GM18861 (cell line): ENCODE results near the gene BANP.
"Not testable (repeated sequence)": the region's sequence is repeated elsewhere in the genome, so short reads cannot be mapped to it uniquely, and the experiment has no call there.

Source experiments
- ATAC-seq: cut with Tn5 transposase; IDR thresholded peaks from one replicate; pipeline ENCODE4 v1.9.1; 2021; ENCODE audit not compliant: unreplicated experiment

Gene BANP

GRCh38 chr16:88098731-88099562, 147.7 kb downstream of the BANP start:
- ATAC-seq, result not testable (repeated sequence)

GRCh38 chr16:88099563-88099890, 148.3 kb downstream of the BANP start:
- no peak for ATAC-seq

DNA sequence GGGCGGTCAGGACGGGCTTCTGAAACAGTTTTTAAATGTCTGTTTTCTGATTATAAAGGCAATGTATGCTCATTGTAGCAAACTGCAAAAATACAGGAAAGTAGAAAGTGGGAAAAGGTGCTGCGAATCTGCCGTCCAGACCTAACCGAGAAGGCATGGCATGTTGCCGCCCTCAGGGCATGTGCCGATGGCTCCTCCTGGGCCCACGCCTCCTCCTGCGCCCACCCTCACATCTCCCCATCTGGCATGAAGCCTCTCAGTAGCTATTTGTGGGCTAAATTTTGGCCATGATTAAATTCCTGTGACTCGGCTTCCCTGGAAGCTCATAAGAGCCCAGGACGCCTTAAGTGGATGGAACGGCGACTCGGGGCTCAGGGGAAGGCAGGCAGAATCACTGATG, 148.7 kb downstream of the BANP start:
- ATAC-seq, result not testable (repeated sequence)

DNA sequence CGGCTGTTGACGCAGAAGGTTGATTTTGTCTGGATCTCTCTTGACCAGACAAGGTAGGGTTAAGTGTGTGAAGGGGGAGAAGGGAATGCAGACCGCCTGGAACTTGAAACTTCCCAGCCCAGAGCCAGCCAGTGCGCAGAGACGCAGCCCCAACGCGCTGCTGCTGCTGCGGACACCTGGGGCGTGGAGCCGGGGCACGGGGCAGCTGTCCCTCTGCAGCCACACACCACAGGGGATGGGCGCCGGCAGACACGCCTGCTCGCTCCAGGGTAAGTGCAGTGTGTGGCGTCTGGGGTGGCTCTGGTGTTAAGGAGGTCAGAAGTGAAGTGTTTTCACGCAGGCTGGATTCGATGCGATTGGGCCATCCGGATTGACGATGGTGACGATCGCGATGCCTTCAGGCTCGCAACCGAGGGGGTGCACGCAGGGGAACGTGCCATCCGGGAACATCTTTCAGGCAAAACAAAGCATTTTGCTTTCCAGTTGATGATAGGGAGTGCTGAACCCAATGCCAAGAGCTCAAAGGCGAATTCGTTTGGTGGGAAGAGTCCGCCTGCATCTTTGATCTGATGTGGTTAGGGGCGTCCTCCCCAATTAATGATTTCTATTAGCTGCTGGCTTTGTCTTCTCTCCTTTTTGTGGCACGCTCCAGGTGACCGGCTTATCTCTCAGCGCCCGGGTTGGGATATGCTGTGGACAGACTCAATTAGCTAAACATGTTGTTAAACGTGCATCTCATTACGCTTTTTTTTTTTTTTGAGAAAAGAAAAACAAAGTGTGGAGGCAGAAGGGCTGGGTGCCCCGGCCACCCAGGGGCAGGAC, 149.8 kb downstream of the BANP start:
- ATAC-seq, result not testable (repeated sequence)

DNA sequence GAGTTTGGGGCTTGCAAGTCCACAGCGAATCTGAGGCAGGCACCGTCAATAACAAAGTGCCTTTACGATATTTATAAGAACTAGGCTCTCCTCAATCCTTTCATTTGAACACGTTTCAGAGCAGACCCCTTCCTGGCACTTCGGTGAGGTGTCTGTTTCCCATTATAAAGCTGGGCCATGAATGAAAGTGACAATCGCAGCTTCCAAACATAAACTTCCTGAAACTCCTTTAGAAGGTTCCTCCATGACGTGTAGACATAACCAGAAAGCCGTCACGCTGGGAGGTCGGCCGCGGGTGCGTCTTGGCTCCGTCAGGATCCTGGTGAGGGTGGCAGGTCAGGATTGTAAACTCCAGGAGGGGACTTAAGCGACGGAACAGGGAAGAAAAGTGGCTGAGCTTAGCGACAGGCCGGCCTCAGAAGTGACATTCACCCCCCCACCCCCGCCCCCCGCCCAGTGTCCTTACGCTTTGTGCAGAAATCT, 150.4 kb downstream of the BANP start:
- ATAC-seq, result not testable (repeated sequence)

DNA sequence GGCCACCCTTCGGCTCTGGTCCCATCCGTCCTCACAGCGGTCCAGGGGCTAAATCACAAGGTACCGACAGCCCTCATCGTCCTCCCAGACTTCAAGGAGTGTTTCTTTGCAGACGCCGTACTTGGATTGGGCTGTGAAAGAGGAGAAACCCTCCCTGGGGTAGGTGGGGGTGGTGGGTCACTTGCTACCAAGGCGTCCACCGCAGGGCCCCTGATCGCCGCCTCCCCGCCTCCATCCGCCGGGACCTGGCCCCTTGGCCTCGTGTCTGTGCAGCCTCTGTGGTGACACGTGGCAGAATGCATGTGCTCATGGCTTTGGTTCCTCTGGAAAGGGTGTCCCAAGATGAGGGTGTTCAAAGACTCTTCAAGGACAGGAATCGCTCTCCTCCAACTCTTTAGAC, 151.4 kb downstream of the BANP start:
- no peak for ATAC-seq

DNA sequence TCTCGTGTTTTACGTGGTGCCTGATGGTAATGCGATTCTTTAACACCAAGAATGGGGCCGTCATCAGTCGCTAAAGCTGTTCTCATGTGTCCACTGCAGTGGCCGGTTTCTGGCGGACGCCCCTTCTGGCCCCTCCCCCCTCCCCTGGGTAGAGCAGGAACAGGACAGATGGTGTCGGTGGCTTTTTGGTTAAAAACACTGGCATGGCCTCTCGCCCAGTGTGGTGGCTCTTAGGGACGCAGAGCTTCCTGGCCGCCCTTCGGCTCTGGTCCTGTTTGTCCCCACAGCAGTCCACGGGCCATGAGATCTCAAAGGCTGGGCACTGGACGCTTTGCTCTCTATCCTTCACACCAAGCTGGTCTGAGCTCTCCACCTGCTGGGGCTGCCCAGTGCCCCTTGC, 151.8 kb downstream of the BANP start:
- ATAC-seq, result no peak

- no peak for ATAC-seq
Observed at GRCh38 chr16:88103581-88104188, 152.5 kb downstream of the BANP start.

DNA sequence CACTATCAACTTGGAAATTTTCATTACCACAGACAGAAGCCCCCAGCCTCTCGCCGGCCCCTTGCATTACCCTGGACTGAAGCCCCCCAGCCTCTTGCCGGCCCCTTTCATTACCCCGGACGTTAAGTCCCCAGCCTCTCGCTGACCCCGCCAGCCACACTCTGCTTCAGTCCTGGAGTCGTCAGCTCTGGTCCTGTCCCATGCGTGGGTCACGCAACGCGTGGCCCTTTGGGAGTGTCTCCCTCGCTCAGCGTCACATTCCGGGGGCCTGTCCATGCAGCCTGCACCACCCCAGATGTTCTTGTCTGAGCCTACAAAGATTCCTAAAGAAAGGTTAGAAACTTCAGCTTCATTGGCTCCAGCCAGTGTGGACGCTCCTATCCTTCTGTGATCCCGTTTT, 153.1 kb downstream of the BANP start:
- ATAC-seq, result not testable (repeated sequence)

DNA sequence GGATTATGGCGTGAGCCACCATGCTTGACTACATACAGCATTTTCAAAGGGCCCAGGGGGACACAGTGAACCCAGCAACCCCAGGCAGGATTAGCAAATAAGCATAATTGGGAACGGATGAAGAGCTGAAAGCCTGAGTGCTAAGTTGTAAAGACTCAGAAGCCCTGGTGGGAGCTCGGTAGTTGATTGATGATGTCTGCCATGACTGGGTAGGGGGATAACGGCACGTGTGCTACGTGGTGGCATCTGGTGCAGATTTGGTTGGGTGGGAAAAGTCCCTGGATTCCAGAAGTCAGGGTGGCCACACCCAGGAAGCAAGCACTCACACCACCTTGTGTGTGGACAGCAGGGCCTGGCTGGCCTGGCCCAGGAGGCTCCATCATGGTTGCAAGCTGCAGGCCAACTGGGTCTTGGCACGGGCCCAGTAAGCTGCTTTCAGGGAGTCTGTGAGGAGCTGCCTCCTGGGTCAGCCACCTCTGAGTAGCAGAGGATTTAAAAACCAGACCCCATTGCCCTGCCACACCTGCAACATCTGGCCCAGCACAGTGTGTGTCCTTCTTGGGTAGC, 154.4 kb downstream of the BANP start:
- not testable (repeated sequence) for ATAC-seq

DNA sequence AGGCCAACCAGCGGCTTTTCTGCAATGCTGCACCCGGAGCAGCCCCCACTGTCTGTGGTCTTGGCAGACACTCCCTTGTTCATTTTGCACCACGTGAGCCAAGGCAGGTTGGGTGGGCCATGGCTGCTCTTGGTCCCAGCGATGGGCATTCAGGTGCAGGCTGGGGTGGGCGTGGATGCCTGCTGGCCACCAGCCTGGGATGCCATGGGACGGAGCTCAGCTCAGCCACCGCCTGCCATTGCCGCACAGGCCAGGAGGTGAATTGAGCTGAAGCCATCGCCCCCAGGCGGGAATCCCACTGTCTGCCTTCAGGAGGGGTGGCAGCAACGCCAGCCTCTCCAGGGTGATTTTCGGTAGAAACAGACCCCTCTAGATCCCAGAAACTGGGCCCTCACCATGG, 155.3 kb downstream of the BANP start:
- not testable (repeated sequence) for ATAC-seq

DNA sequence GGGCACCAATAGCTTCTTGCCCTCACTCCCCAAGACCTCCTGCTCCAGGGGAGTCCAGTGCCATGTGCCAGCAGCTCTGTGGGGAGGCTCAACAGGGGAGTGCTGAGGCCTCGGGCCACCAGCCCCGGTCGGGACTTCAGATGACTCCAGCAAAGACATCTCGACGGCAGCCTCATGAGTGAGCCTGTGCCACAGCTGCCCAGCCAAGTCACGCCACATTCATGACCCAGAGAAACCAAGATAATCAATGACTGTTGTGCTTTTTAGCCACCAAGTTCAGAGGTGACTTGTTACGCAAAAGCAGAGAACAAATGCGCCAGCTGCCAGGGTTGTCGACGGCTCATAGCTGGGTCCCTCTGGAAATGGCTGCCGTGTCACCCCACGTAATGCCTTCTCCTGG, 157.5 kb downstream of the BANP start:
- ATAC-seq, result no peak

DNA sequence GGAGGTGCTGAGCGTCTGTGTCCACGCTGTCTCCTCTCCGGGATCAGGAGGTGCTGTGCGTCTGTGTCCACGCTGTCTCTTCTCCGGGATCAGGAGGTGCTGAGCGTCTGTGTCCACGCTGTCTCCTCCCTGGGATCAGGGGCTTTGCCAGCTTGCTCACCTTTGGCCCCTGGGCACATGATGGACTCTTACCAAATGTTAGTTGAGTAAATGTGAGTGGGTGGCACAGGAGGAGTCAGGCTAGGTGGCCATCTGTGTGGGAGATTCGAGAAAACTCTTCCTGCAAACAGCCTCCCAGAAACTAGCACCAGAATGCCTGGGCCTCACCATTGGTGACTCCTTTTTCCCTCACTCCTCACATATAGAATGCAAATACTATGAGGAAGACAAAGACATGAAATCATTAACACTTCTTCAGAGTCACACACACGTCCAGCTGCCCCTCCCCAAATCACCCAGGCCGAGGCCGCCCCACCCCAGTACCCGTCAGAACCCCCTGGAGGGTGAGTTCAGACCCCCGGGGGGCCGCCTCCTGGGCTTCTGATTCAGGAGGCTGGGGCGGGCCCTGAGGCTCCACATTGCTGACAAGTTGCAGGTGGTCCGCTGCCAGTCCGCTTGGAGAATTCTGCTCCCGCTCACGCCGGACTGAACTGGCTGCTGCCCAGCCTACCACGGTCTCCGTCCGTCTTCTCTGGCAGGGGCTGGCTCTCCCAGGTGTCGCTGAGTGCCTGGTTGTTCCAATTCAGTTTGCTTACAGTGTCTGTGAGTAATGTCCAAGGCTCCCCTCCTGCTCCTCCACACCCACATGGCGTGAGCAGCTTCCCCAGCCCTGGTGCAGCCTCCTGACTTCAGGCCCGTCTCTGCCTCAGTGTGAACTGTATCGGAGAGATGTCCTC, 158.7 kb downstream of the BANP start:
- not testable (repeated sequence) for ATAC-seq

GRCh38 chr16:88110875-88111494, 159.8 kb downstream of the BANP start:
- not testable (repeated sequence) for ATAC-seq

DNA sequence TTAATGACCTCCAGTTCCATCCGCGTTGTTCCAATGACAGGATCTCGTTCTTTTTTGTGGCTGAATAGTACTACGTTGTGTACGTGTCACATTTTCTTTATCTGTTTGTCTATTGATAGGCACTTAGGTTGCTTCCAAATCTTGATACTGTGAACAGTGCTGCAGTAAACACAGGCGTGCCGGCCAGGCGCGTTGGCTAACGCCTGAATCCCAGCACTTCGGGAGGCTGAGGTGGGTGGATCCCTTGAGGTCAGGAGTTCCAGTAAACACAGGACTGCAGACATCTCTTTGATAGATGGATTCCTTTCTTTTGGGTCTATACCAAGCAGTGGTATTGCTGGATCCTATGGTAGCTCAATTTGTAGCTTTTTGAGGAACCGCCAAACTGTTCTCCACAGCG, 160.7 kb downstream of the BANP start:
- not testable (repeated sequence) for ATAC-seq

- no peak for ATAC-seq
Observed at GRCh38 chr16:88113545-88114045, 162.4 kb downstream of the BANP start.

- not testable (repeated sequence) for ATAC-seq
Observed at GRCh38 chr16:88114541-88115228, 163.5 kb downstream of the BANP start.

GRCh38 chr16:88116121-88116520, 164.9 kb downstream of the BANP start:
- no peak for ATAC-seq

GRCh38 chr16:88117476-88117868, 166.2 kb downstream of the BANP start:
- ATAC-seq, result no peak
